ENCODE measurements around the gene CISD2.

Gene CISD2

GRCh38 chr4:102871772-102872171 lies 3.0 kb downstream of the CISD2 start:
- TF ChIP-seq, protein P1, sequence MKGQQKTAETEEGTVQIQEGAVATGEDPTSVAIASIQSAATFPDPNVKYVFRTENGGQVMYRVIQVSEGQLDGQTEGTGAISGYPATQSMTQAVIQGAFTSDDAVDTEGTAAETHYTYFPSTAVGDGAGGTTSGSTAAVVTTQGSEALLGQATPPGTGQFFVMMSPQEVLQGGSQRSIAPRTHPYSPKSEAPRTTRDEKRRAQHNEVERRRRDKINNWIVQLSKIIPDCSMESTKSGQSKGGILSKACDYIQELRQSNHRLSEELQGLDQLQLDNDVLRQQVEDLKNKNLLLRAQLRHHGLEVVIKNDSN (IDR thresholded peaks at IDR 0.05) = no peak
- TF ChIP-seq, protein P2, sequence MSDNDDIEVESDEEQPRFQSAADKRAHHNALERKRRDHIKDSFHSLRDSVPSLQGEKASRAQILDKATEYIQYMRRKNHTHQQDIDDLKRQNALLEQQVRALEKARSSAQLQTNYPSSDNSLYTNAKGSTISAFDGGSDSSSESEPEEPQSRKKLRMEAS (IDR thresholded peaks at IDR 0.05) = no peak
- TF ChIP-seq TCF12 (IDR thresholded peaks at IDR 0.05; ENCODE audit: low read depth) = no peak
- TF ChIP-seq CREB1 (IDR thresholded peaks at IDR 0.05; ENCODE audit: low read depth) = no peak
- no peak for TF ChIP-seq RAD21 (IDR thresholded peaks at IDR 0.05; ENCODE audit: low read depth)
- no peak for TF ChIP-seq EP300 (IDR thresholded peaks at IDR 0.05; ENCODE audit: borderline replicate concordance)

DNA sequence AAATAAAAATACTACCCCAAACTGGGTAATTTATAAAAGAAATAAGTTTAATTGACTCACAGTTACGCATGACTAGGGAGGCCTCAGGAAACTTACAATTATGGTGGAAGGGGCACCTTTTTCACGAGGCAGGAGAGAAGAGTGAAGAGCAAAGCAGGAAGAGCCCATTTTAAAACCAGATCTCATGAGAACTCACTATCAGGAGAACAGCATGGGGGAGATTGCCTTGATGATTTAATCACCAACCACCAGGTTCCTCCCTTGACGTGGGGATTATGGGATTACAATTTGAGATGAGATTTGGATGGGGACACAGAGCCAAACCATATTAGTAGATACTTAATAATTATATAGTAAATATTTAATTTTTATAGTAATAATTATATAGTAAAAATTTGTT lies 10.1 kb downstream of the CISD2 start:
- no peak for TF ChIP-seq RAD21 (IDR thresholded peaks at IDR 0.05; ENCODE audit: low read depth)

GRCh38 chr4:102881343-102881742 lies 12.6 kb downstream of the CISD2 start:
- no peak for TF ChIP-seq YY1 (IDR thresholded peaks at IDR 0.05; ENCODE audit: low read depth)
- no peak for TF ChIP-seq FOXM1 (IDR thresholded peaks at IDR 0.05; ENCODE audit: borderline replicate concordance, low read depth)

DNA sequence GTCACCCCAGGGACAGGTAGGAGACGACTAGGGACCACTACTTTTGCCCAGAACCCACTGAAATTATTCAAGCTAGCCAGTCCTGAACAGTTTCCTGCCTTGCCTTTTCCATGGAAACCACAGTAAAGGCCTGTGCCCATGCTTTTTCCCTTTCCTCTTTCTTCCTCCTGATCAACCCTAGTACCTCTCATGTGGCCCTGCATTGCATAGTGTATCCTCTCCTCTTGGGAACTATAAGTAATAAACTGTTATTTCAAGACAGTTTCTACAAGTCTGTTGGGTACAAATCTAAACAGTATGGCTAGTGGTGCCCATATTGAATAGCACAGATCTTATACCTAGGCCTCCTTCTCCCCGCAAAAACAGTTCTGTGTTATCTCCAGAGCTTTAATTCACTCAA lies 14.5 kb downstream of the CISD2 start:
- no peak for TF ChIP-seq TCF12 (IDR thresholded peaks at IDR 0.05; ENCODE audit: low read depth)
- no peak for TF ChIP-seq RAD21 (IDR thresholded peaks at IDR 0.05; ENCODE audit: low read depth)
- TF ChIP-seq FOXM1 (IDR thresholded peaks at IDR 0.05; ENCODE audit: borderline replicate concordance, low read depth) = no peak
- TF ChIP-seq, protein P2 (IDR thresholded peaks at IDR 0.05) = no peak
- TF ChIP-seq EP300 (IDR thresholded peaks at IDR 0.05; ENCODE audit: borderline replicate concordance) = no peak
- no peak for TF ChIP-seq EGR1 (IDR thresholded peaks at IDR 0.05)
- no peak for TF ChIP-seq YY1 (IDR thresholded peaks at IDR 0.05; ENCODE audit: low read depth)
- no peak for TF ChIP-seq TEAD4 (IDR thresholded peaks at IDR 0.05)
- TF ChIP-seq TAF1 (IDR thresholded peaks at IDR 0.05; ENCODE audit: low read depth) = no peak
- TF ChIP-seq NFIC (IDR thresholded peaks at IDR 0.05) = no peak
- no peak for TF ChIP-seq CREB1 (IDR thresholded peaks at IDR 0.05; ENCODE audit: low read depth)
- TF ChIP-seq, protein P3, sequence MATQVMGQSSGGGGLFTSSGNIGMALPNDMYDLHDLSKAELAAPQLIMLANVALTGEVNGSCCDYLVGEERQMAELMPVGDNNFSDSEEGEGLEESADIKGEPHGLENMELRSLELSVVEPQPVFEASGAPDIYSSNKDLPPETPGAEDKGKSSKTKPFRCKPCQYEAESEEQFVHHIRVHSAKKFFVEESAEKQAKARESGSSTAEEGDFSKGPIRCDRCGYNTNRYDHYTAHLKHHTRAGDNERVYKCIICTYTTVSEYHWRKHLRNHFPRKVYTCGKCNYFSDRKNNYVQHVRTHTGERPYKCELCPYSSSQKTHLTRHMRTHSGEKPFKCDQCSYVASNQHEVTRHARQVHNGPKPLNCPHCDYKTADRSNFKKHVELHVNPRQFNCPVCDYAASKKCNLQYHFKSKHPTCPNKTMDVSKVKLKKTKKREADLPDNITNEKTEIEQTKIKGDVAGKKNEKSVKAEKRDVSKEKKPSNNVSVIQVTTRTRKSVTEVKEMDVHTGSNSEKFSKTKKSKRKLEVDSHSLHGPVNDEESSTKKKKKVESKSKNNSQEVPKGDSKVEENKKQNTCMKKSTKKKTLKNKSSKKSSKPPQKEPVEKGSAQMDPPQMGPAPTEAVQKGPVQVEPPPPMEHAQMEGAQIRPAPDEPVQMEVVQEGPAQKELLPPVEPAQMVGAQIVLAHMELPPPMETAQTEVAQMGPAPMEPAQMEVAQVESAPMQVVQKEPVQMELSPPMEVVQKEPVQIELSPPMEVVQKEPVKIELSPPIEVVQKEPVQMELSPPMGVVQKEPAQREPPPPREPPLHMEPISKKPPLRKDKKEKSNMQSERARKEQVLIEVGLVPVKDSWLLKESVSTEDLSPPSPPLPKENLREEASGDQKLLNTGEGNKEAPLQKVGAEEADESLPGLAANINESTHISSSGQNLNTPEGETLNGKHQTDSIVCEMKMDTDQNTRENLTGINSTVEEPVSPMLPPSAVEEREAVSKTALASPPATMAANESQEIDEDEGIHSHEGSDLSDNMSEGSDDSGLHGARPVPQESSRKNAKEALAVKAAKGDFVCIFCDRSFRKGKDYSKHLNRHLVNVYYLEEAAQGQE (IDR thresholded peaks at IDR 0.05; ENCODE audit: low read depth) = no peak
- TF ChIP-seq CEBPB (IDR thresholded peaks at IDR 0.05) = no peak
- TF ChIP-seq, protein P1 (IDR thresholded peaks at IDR 0.05) = no peak
- TF ChIP-seq ZBTB7A (IDR thresholded peaks at IDR 0.05; ENCODE audit: low read depth) = no peak

GRCh38 chr4:102889866-102890265 lies 21.1 kb downstream of the CISD2 start:
- 0 out of 2 replicates have a peak, but pooled peaks have one; percentile 18 for TF ChIP-seq NFIC (IDR thresholded peaks at IDR 0.05)

DNA sequence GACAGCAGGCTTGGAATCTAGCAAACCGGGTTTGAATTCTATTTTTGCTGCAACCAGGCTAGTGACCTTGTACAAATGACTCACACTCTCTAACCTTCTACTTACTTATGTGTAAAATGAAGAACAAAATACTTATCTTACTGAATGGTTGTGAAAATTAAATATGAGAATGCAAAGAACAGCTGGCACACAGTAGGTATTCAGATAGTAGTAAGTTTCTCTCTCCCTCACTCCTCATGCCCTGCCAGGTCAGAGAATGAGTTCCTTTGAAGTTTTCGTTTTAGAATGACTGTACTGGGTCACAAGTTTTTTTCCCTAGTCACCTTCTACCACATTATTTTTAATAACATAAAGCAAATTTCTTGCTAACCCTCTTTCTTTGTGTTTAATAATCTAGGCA lies 33.0 kb downstream of the CISD2 start:
- TF ChIP-seq, protein P2 (IDR thresholded peaks at IDR 0.05) = no peak
- TF ChIP-seq FOXM1 (IDR thresholded peaks at IDR 0.05; ENCODE audit: borderline replicate concordance, low read depth) = no peak
- no peak for TF ChIP-seq CEBPB (IDR thresholded peaks at IDR 0.05)
- no peak for TF ChIP-seq TCF12 (IDR thresholded peaks at IDR 0.05; ENCODE audit: low read depth)
- TF ChIP-seq TEAD4 (IDR thresholded peaks at IDR 0.05) = no peak
- TF ChIP-seq RAD21 (IDR thresholded peaks at IDR 0.05; ENCODE audit: low read depth) = no peak
- TF ChIP-seq YY1 (IDR thresholded peaks at IDR 0.05; ENCODE audit: low read depth) = no peak
- no peak for TF ChIP-seq ZBTB7A (IDR thresholded peaks at IDR 0.05; ENCODE audit: low read depth)
- no peak for TF ChIP-seq EP300 (IDR thresholded peaks at IDR 0.05; ENCODE audit: borderline replicate concordance)
- TF ChIP-seq TAF1 (IDR thresholded peaks at IDR 0.05; ENCODE audit: low read depth) = no peak
- no peak for TF ChIP-seq CREB1 (IDR thresholded peaks at IDR 0.05; ENCODE audit: low read depth)
- TF ChIP-seq NFIC (IDR thresholded peaks at IDR 0.05) = no peak
- TF ChIP-seq, protein P3 (IDR thresholded peaks at IDR 0.05; ENCODE audit: low read depth) = no peak
- TF ChIP-seq EGR1 (IDR thresholded peaks at IDR 0.05) = no peak
- TF ChIP-seq, protein P1 (IDR thresholded peaks at IDR 0.05) = no peak

Data from Ishikawa (cell line).